HCT116 (cell line): ENCODE data around the gene TBC1D30.

Source experiments
- CEBPB ChIP-seq: IDR thresholded peaks from 2 replicates; pipeline ENCODE4 v1.6.1; 2012; ENCODE audit warnings: low read depth
- EZH2 ChIP-seq: fragments of 200-600 bp; sonication (generic); IDR thresholded peaks from 2 replicates; pipeline ENCODE4 v1.6.1; 2017; ENCODE audit warnings: antibody characterized with exemption, mixed run types
- EZH2phosphoT487 ChIP-seq: fragments of 200-600 bp; IDR thresholded peaks from 2 replicates; pipeline ENCODE4 v1.6.1; 2018; ENCODE audit warnings: antibody characterized with exemption, borderline replicate concordance
- FOSL1 ChIP-seq: IDR thresholded peaks from 2 replicates; pipeline ENCODE4 v1.6.1; 2012; ENCODE audit warnings: low read depth
- JUND ChIP-seq: IDR thresholded peaks from 2 replicates; pipeline ENCODE4 v1.6.1; 2012
- ZNF274 ChIP-seq: fragments of 200-500 bp; sonication (Bioruptor generic); IDR thresholded peaks from 2 replicates; pipeline ENCODE4 v1.6.1; 2014; ENCODE audit warnings: mild to moderate bottlenecking, low read depth, low read length, inconsistent platforms
- TF ChIP-seq, protein P1 (sequence below): IDR thresholded peaks from 2 replicates; pipeline ENCODE4 v1.6.1; 2012
- TF ChIP-seq, protein P2 (sequence below), 3 experiments: fragments of 200-600 bp in 1 of 3; sonication (generic) in 1 of 3; IDR thresholded peaks in 2 of 3; conservative IDR thresholded peaks in 1 of 3; 2 replicates each; pipeline ENCODE4 v1.5.1; 2012 to 2017; ENCODE audit warnings: low read depth in 2 of 3, low read length in 2 of 3, antibody characterized with exemption in 1 of 3, borderline replicate concordance in 1 of 3, control low read depth in 1 of 3, mild to moderate bottlenecking in 1 of 3, mixed read lengths in 1 of 3, mixed run types in 1 of 3, moderate library complexity in 1 of 3; ENCODE audit not compliant: insufficient read depth in 1 of 3

DNA sequence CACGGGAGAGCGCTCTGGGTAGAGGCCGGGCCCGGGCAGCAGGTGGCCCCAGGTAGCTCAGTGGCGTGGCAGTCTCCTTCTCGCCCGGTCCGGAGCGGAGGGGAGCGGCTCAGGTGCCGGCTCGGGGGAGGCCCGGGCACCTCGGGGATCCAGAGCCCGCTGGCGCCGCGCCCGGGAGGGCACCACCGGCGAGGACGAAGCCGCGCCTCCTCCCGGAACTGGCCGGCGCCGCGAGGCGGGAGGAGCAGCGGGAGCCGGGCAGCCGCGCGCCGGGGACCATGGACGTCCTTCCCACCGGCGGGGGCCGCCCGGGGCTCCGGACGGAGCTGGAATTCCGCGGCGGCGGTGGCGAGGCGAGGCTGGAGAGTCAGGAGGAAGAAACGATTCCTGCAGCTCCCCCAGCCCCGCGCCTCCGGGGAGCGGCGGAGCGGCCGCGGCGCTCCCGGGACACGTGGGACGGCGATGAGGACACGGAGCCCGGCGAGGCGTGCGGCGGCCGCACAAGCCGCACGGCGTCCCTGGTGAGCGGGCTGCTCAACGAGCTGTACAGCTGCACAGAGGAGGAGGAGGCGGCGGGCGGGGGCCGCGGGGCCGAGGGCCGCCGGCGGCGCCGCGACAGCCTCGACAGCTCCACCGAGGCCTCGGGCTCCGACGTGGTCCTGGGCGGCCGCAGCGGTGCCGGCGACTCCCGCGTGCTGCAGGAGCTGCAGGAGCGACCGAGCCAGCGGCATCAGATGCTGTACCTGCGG is 43.7 kb upstream of the TBC1D30 start:
- TF ChIP-seq, protein P1, sequence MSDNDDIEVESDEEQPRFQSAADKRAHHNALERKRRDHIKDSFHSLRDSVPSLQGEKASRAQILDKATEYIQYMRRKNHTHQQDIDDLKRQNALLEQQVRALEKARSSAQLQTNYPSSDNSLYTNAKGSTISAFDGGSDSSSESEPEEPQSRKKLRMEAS: peak; percentile 77
- TF ChIP-seq EZH2: no peak
- TF ChIP-seq ZNF274: no peak
- TF ChIP-seq, protein P2, sequence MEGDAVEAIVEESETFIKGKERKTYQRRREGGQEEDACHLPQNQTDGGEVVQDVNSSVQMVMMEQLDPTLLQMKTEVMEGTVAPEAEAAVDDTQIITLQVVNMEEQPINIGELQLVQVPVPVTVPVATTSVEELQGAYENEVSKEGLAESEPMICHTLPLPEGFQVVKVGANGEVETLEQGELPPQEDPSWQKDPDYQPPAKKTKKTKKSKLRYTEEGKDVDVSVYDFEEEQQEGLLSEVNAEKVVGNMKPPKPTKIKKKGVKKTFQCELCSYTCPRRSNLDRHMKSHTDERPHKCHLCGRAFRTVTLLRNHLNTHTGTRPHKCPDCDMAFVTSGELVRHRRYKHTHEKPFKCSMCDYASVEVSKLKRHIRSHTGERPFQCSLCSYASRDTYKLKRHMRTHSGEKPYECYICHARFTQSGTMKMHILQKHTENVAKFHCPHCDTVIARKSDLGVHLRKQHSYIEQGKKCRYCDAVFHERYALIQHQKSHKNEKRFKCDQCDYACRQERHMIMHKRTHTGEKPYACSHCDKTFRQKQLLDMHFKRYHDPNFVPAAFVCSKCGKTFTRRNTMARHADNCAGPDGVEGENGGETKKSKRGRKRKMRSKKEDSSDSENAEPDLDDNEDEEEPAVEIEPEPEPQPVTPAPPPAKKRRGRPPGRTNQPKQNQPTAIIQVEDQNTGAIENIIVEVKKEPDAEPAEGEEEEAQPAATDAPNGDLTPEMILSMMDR (IDR thresholded peaks at IDR 0.05 in 2 of 3, conservative IDR thresholded peaks at IDR 0.05 in 1 of 3; ENCODE audit: borderline replicate concordance in 1 of 3, insufficient read depth in 1 of 3, low read depth in 2 of 3, low read length in 2 of 3): 0 out of 6 replicates have a peak, but pooled peaks of 1 of the 3 experiments have one; percentile 5
- TF ChIP-seq FOSL1: no peak
- TF ChIP-seq EZH2phosphoT487: no peak
- no peak for TF ChIP-seq CEBPB
- TF ChIP-seq JUND: no peak
